Cardiac muscle cell (in vitro differentiated cells and primary cell): Measurements from ENCODE around the gene MAML3. TPM values are rescaled to one million over a fixed set of nuclear protein-coding genes. Genes with fewer than 3 reads are reported as not detected.
A peak's percentile ranks its signal among the peaks of the same experiment; 100 is the strongest.

Source experiments
- DNase-seq, 2 donors: peaks; one replicate each; pipeline versions ENCODE4 v3.0.0 to v3.0.0-alpha.2; 2010 to 2017; ENCODE audit warnings: low read depth in 1 of 2, low spot score in 1 of 2
- H3K27ac ChIP-seq: fragments of 200-600 bp; sonication (generic); 2 replicates; pipeline ENCODE4 v1.5.1; 2016
- H3K27me3 ChIP-seq: fragments of 200-600 bp; sonication (generic); 2 replicates; pipeline ENCODE4 v1.6.0; 2016; ENCODE audit warnings: control low read depth
- H3K36me3 ChIP-seq: fragments of 200-600 bp; sonication (generic); 2 replicates; pipeline ENCODE4 v1.5.1; 2016; ENCODE audit warnings: control low read depth
- H3K4me1 ChIP-seq: fragments of 200-600 bp; sonication (generic); 2 replicates; pipeline ENCODE4 v1.8.1; 2017; ENCODE audit warnings: low read depth, mild to moderate bottlenecking, mixed run types
- H3K4me3 ChIP-seq: fragments of 200-600 bp; sonication (generic); 2 replicates; pipeline ENCODE4 v1.5.1; 2016; ENCODE audit warnings: mild to moderate bottlenecking
- H3K9me3 ChIP-seq: fragments of 200-600 bp; sonication (generic); 2 replicates; pipeline ENCODE4 v1.5.1; 2017; ENCODE audit warnings: low read depth, mild to moderate bottlenecking, control low read depth
- CTCF ChIP-seq: IDR thresholded peaks from 2 replicates; pipeline ENCODE4 v1.5.1; 2012; ENCODE audit warnings: low read depth, mild to moderate bottlenecking, low read length
- polyA plus RNA-seq: library from polyadenylated mRNA; unstranded; fragments of >200 nt; fragmentation: Nextera tagmentation; extraction: Ambion mirVana; gene quantifications from 2 replicates; pipeline ENCODE4 v1.2.1, GENCODE V29; 2016
- total RNA-seq: library from RNA; depleted of rRNA; stranded (reverse); fragments of >200 nt; gene quantifications from 2 replicates; pipeline ENCODE4 v1.2.3, GENCODE V29; 2016

MAML3 gene
- total and polyA plus RNA-seq, 2 experiments from 2014 or later = 7.8 to 22.8 TPM

GRCh38 chr4:140057701-140058100 is 96.3 kb downstream of the MAML3 start:
- no peaks in the 10 kb centered on the region for H3K9me3 ChIP-seq
- H3K36me3 ChIP-seq = no peaks in the 10 kb centered on the region
- no peak for TF ChIP-seq CTCF
- H3K27me3 ChIP-seq = no peaks in the 10 kb centered on the region
- peaks cover 16% of the 10 kb centered on the region for H3K4me1 ChIP-seq
- no peak overlapping the region for H3K27ac ChIP-seq
- no peak overlapping the region for H3K4me3 ChIP-seq
- no peak for DNase-seq

GRCh38 chr4:140056015-140056414 is 98.0 kb downstream of the MAML3 start:
- Histone ChIP-seq H3K9me3 (no peaks in the 10 kb centered on the region), H3K4me3 (no peak overlapping the region), H3K27ac (no peak overlapping the region), H3K36me3 (no peaks in the 10 kb centered on the region), H3K4me1 (peaks cover 16% of the 10 kb centered on the region), H3K27me3 (no peaks in the 10 kb centered on the region)
- no peak for TF ChIP-seq CTCF
- DNase-seq = no peak

- no peak for TF ChIP-seq CTCF
- Histone ChIP-seq H3K36me3 (no peaks in the 10 kb centered on the region), H3K4me1 (peaks cover 24% of the 10 kb centered on the region), H3K27me3 (no peaks in the 10 kb centered on the region), H3K27ac (no peak overlapping the region), H3K9me3 (no peaks in the 10 kb centered on the region), H3K4me3 (no peak overlapping the region)
- no peak for DNase-seq
These were observed 99.1 kb downstream of the MAML3 start for GRCh38 chr4:140054861-140055260.

GRCh38 chr4:140053185-140053584 is 100.8 kb downstream of the MAML3 start:
- no peaks in the 10 kb centered on the region for H3K27me3 ChIP-seq
- H3K27ac ChIP-seq = no peak overlapping the region
- no peaks in the 10 kb centered on the region for H3K9me3 ChIP-seq
- no peak overlapping the region for H3K4me3 ChIP-seq
- H3K36me3 ChIP-seq = no peaks in the 10 kb centered on the region
- H3K4me1 ChIP-seq = peaks cover 31% of the 10 kb centered on the region
- DNase-seq = no peak
- no peak for TF ChIP-seq CTCF

- TF ChIP-seq CTCF = peak; percentile 70
- no peak overlapping the region for H3K27ac ChIP-seq
- H3K4me3 ChIP-seq = no peak overlapping the region
- peaks cover 43% of the 10 kb centered on the region for H3K4me1 ChIP-seq
- no peaks in the 10 kb centered on the region for H3K27me3 ChIP-seq
- DNase-seq = peak in 1 of 2 donors; percentile 66
- no peaks in the 10 kb centered on the region for H3K9me3 ChIP-seq
- no peaks in the 10 kb centered on the region for H3K36me3 ChIP-seq
These were observed 101.9 kb downstream of the MAML3 start for GRCh38 chr4:140052050-140052449.
